Measurements from ENCODE around the gene ADAMTS2.

The ADAMTS2 gene

DNA sequence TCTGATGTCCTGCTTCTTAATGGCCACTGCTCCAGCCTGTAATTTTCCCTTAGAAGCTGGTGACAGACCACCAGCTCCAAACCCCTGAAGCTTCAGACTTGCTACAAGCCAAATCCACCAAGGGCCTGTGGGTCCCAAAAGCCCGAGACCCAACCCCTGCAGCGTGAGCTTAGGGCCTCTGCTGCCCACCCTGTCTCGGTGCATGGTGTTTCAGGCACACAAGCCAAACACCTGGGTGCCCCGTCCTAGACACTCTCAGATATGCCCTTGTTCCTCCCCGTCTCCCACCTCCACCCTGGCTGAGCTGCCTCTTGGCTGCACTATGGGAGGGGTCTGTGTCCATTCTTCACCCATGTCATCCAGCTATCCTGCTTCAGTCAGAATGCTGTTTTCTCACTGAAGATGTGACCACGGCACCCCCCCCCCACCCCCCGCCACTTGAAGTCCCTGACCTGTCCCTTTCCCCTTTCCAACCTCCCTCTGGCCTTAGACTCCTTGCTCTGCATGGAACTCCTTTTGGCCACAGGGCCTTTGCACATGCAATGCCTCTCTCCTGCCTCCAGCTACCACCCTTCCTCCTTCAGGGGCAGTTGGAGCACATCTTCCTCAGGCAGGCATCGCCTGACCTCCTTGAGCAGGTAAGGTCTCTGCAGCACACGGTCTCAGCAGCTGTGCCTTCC, 229.3 kb downstream of the ADAMTS2 start:
- TF ChIP-seq CTCF (IDR thresholded peaks at IDR 0.05; ENCODE audit: low read depth, low read length), result no peak
- H3K4me3 ChIP-seq (ENCODE audit: low read depth, low read length), result no peak overlapping the region

GRCh38 chr5:179115307-179115706, 230.0 kb downstream of the ADAMTS2 start:
- TF ChIP-seq CTCF (IDR thresholded peaks at IDR 0.05; ENCODE audit: low read depth, low read length), result no peak
- H3K4me3 ChIP-seq (ENCODE audit: low read depth, low read length), result no peak overlapping the region

DNA sequence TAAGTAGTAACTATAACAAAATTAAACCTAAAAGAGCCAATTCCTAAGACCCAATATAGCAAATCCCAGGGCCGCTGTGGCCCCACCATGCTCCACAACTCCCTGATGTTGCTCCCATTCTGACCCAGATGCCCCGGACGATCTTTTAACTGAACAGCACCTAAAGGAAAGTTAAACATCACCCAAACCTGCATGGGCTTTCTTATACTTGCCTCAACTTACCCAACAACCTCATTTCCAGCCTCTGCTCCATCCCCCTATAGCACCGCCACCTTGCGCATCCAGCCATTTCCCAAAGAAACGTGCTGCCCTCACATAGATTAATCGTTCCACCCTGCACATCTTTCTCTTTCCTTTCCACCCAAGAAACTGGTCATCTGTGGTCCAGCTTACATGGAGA, 230.5 kb downstream of the ADAMTS2 start:
- TF ChIP-seq CTCF (IDR thresholded peaks at IDR 0.05; ENCODE audit: low read depth, low read length), result no peak
- no peak overlapping the region for H3K4me3 ChIP-seq (ENCODE audit: low read depth, low read length)

GRCh38 chr5:179113945-179114641, 231.2 kb downstream of the ADAMTS2 start:
- H3K4me3 ChIP-seq (ENCODE audit: low read depth, low read length), result no peak overlapping the region
- TF ChIP-seq CTCF (IDR thresholded peaks at IDR 0.05; ENCODE audit: low read depth, low read length), result no peak

DNA sequence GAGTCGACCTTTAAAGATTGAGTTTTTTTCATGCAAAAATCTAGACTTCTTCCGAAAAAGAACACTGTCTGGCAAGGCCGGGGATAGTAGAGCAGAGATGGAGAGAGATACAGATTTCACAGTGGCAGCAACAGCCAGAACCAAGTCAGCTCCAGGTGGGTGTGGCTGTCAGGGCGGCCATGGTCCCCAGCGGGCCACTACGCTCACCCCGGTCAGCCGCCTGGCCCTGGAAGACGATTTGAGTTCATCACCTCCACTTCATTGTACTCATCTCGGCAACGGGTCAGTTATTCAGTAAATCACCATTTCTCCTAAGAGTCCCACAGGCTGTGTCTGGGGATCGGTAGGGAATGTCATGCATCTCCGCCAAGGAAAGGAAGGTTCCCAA, 232.1 kb downstream of the ADAMTS2 start:
- no peak overlapping the region for H3K4me3 ChIP-seq (ENCODE audit: low read depth, low read length)

GRCh38 chr5:179112469-179113142, 232.7 kb downstream of the ADAMTS2 start:
- H3K4me3 ChIP-seq (ENCODE audit: low read depth, low read length), result no peak overlapping the region
- TF ChIP-seq CTCF (IDR thresholded peaks at IDR 0.05; ENCODE audit: low read depth, low read length), result no peak

More for the DNA sequence above, 232.1 kb downstream of the ADAMTS2 start:
- no peak for TF ChIP-seq CTCF (IDR thresholded peaks at IDR 0.05; ENCODE audit: low read depth, low read length)

All from WI38 (cell line).